Epithelial cell of umbilical artery (primary cell): ENCODE measurements around the gene CASP8. TPM values are rescaled to one million over a fixed set of nuclear protein-coding genes. Genes with fewer than 3 reads are reported as not detected.

Source experiments
- total RNA-seq: library from RNA; depleted of rRNA; stranded (reverse); fragments of >200 nt; gene quantifications from 2 replicates; pipeline ENCODE4 v1.2.3, GENCODE V29; 2014

CASP8 gene
- total RNA-seq = 10.4 and 23.3 TPM in 2 replicates

DNA sequence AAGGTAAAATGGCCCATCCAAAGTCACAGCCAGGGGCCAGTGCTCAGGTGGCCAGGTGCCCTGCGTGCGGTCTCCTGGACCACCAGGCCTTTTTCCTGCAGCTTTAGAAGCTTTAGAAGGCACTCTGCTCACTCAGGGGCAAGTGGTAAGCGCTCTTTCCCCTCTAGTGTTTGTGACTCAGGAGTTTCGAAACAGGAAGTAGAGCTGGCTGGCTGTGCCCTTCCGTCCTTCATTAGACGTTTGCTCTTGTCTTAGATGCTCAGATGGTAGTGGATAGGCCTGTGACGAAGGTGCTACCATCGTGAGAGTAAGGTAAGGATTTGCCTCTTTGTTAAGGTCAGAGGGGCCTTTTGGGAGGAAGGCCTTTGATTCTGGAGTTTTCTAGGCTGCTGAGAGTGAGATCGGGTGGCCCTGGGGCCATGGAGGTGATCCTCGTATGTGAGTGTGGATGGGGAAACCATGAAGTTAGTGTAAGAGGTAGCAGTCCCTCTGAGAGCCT lies at the start of gene CASP8:
TSS of gene CASP8 (plus strand) at position 235 of the 499 bp plus-strand sequence. CDS start 5,951 bp downstream, outside the sequence.

Other genes with a start within 250 kb of the CASP8 start
- gene HYCC2, start 188.9 kb upstream of the CASP8 start, total RNA-seq = 8.8 and 15.0 TPM in 2 replicates
- 122 and 185 TPM in 2 replicates for gene NDUFB3, start 188.5 kb upstream of the CASP8 start, total RNA-seq
- gene CFLAR, start 144.4 kb upstream of the CASP8 start, total RNA-seq = 288 and 437 TPM in 2 replicates
- 30.5 and 79.8 TPM in 2 replicates for gene CASP10, start 77.4 kb upstream of the CASP8 start, total RNA-seq
- under 0.01 and 0.61 TPM in 2 replicates for gene FLACC1, start 96.8 kb downstream of the CASP8 start, total RNA-seq
- gene TRAK2, start 190.9 kb downstream of the CASP8 start, total RNA-seq = 24.0 and 28.7 TPM in 2 replicates
- gene STRADB, start 191.2 kb downstream of the CASP8 start, total RNA-seq = 17.5 and 30.1 TPM in 2 replicates